Parathyroid adenoma (tissue), 2 donors: Measurements from ENCODE around the gene FFAR3.
"Not testable (repeated sequence)": the region's sequence is repeated elsewhere in the genome, so short reads cannot be mapped to it uniquely, and the experiment has no call there.

Experiments
- H2AFZ ChIP-seq: fragments of 300-600 bp; sonication (generic); one replicate; pipeline ENCODE4 v1.7.0; 2017; ENCODE audit warnings: antibody characterized with exemption, mild to moderate bottlenecking
- H3K27ac ChIP-seq: fragments of 300-600 bp; sonication (generic); one replicate; pipeline ENCODE4 v1.7.0; 2017
- H3K27me3 ChIP-seq: fragments of 300-600 bp; sonication (generic); one replicate; pipeline ENCODE4 v1.7.0; 2017; ENCODE audit warnings: low read length; ENCODE audit not compliant: control insufficient read depth, insufficient read depth
- H3K36me3 ChIP-seq: fragments of 300-600 bp; sonication (generic); one replicate; pipeline ENCODE4 v1.7.0; 2017; ENCODE audit warnings: low read length; ENCODE audit not compliant: control insufficient read depth, insufficient read depth
- H3K4me1 ChIP-seq: fragments of 300-600 bp; sonication (generic); one replicate; pipeline ENCODE4 v1.7.0; 2017; ENCODE audit warnings: control low read depth
- H3K4me2 ChIP-seq: fragments of 300-600 bp; sonication (generic); one replicate; pipeline ENCODE4 v1.7.0; 2017; ENCODE audit warnings: low read length
- H3K4me3 ChIP-seq: fragments of 300-600 bp; sonication (generic); one replicate; pipeline ENCODE4 v1.7.0; 2017; ENCODE audit warnings: low read depth, low read length
- H3K79me2 ChIP-seq: fragments of 300-600 bp; sonication (generic); one replicate; pipeline ENCODE4 v1.7.0; 2017; ENCODE audit warnings: control low read depth
- H3K9ac ChIP-seq: fragments of 300-600 bp; sonication (generic); one replicate; pipeline ENCODE4 v1.7.0; 2017; ENCODE audit warnings: mild to moderate bottlenecking
- H3K9me3 ChIP-seq: fragments of 300-600 bp; sonication (generic); one replicate; pipeline ENCODE4 v1.7.0; 2017; ENCODE audit warnings: low read length; ENCODE audit not compliant: control insufficient read depth
- CTCF ChIP-seq: fragments of 300-600 bp; sonication (generic); IDR thresholded peaks from one replicate; pipeline ENCODE4 v1.7.0; 2017; ENCODE audit warnings: antibody characterized with exemption, mild to moderate bottlenecking
- donor health status: primary hyperparathyroidism.

The FFAR3 gene

GRCh38 chr19:35377656-35378055 is 19.4 kb downstream of the FFAR3 start:
- Histone ChIP-seq H3K9me3 (no peaks in the 10 kb centered on the region), H3K27ac (no peak overlapping the region), H3K4me3 (no peak overlapping the region), H3K79me2 (no peaks in the 10 kb centered on the region), H3K27me3 (no peaks in the 10 kb centered on the region), H2AFZ (no peak overlapping the region), H3K4me2 (no peak overlapping the region), H3K9ac (no peak overlapping the region), H3K36me3 (no peaks in the 10 kb centered on the region), H3K4me1 (peaks cover 15% of the 10 kb centered on the region)
- no peak for TF ChIP-seq CTCF

- Histone ChIP-seq H3K79me2 (no peaks in the 10 kb centered on the region), H3K27ac (no peak overlapping the region), H3K36me3 (no peaks in the 10 kb centered on the region), H3K4me1 (peaks cover 11% of the 10 kb centered on the region), H3K9me3 (no peaks in the 10 kb centered on the region), H3K9ac (no peak overlapping the region), H3K4me3 (no peak overlapping the region), H3K27me3 (no peaks in the 10 kb centered on the region), H2AFZ (no peak overlapping the region), H3K4me2 (no peak overlapping the region)
- TF ChIP-seq CTCF: no peak
Measured at GRCh38 chr19:35378356-35378755, 20.1 kb downstream of the FFAR3 start.

DNA sequence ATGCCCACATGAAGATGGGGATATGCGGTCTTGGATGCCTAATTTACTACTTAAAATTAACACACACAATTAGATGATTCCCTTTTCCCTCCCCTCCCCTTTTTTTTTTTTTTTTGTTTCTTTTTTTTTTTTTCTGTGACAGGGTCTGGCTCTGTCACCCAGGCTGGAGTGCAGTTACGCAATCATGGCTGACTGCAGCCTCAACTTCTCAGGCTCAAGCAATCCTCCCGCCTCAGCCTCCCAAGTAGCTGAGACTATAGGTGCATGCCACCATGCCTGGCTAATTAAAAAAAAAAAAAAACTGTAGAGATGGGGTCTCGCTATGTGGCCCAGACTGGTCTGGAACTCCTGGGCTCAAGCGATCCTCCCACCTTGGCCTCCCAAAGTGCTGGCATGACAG is 21.3 kb downstream of the FFAR3 start:
- not testable (repeated sequence) for H3K4me3 ChIP-seq, H3K27me3 ChIP-seq

GRCh38 chr19:35379992-35380391 is 21.7 kb downstream of the FFAR3 start:
- H3K79me2 ChIP-seq: no peaks in the 10 kb centered on the region
- H3K27me3 ChIP-seq: no peaks in the 10 kb centered on the region
- H3K9me3 ChIP-seq: no peaks in the 10 kb centered on the region
- peaks cover 10% of the 10 kb centered on the region for H3K4me1 ChIP-seq
- no peak for TF ChIP-seq CTCF
- H2AFZ ChIP-seq: peak overlapping the region; percentile 59
- peak overlapping the region; percentile 55 for H3K27ac ChIP-seq
- H3K4me3 ChIP-seq: no peak overlapping the region
- no peak overlapping the region for H3K9ac ChIP-seq
- no peaks in the 10 kb centered on the region for H3K36me3 ChIP-seq
- no peak overlapping the region for H3K4me2 ChIP-seq

More for the DNA sequence above, 21.3 kb downstream of the FFAR3 start:
- not testable (repeated sequence) for H3K9me3 ChIP-seq, H3K36me3 ChIP-seq, H3K79me2 ChIP-seq, H2AFZ ChIP-seq, H3K9ac ChIP-seq, H3K4me2 ChIP-seq
- peak overlapping the region; percentile 55 for H3K27ac ChIP-seq
- peaks cover 10% of the 10 kb centered on the region for H3K4me1 ChIP-seq

GRCh38 chr19:35380450-35381124 is 22.3 kb downstream of the FFAR3 start:
- Histone ChIP-seq H3K9ac (no peak overlapping the region), H3K4me1 (peaks cover 10% of the 10 kb centered on the region), H3K27ac (peak overlapping the region; percentile 55), H3K79me2 (no peaks in the 10 kb centered on the region), H3K36me3 (no peaks in the 10 kb centered on the region), H2AFZ (peak overlapping the region; percentile 59), H3K9me3 (no peaks in the 10 kb centered on the region), H3K27me3 (no peaks in the 10 kb centered on the region), H3K4me3 (no peak overlapping the region), H3K4me2 (no peak overlapping the region)
- no peak for TF ChIP-seq CTCF
